ENCODE measurements around the gene TEAD4.

DNA sequence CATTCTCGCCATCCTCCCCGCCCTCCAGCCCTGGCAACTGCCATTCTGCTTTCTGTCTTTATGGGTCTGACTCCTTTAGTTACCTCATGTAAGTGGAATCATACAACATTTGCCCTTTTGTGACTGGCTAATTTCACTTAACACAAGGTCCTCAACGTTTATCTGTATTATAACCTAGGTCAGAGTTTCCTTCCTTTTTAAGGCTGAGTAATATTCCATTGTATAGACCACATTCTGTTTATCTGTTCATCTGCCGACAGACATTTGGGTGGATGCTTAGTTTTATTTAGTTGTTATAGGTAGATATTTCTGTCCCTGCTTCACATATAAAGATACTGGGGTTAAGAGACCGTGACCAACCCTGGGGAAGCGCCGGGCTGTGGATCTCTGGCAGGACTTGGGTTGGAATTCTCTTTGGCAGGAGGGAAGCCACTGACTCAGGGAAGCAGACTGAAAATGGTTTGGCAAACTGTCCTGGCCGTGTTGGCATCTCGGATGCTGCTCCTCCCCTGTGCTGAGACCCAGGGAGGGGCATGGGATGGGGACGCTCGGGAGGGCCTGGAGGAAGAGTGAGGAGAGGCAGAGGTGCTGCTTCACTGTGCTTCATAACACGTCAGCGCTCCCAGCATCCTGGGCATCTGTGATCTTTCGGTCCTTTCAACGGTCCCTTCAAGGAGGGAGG, 38.9 kb downstream of the TEAD4 start:
- TF ChIP-seq GATA2 (IDR thresholded peaks at IDR 0.05; ENCODE audit: low read depth, low read length): no peak
- no peak for TF ChIP-seq GATA3 (IDR thresholded peaks at IDR 0.05; ENCODE audit: low read depth, low read length)
